ENCODE data around the gene FBXL15. TPM values are rescaled to one million over a fixed set of nuclear protein-coding genes. Genes with fewer than 3 reads are reported as not detected.
A peak's percentile ranks its signal among the peaks of the same experiment; 100 is the strongest.
"Not testable (repeated sequence)": the region's sequence is repeated elsewhere in the genome, so short reads cannot be mapped to it uniquely, and the experiment has no call there.

The FBXL15 gene
- total and polyA plus RNA-seq, 2 experiments from 2014 or later, result 17.7 to 23.1 TPM

DNA sequence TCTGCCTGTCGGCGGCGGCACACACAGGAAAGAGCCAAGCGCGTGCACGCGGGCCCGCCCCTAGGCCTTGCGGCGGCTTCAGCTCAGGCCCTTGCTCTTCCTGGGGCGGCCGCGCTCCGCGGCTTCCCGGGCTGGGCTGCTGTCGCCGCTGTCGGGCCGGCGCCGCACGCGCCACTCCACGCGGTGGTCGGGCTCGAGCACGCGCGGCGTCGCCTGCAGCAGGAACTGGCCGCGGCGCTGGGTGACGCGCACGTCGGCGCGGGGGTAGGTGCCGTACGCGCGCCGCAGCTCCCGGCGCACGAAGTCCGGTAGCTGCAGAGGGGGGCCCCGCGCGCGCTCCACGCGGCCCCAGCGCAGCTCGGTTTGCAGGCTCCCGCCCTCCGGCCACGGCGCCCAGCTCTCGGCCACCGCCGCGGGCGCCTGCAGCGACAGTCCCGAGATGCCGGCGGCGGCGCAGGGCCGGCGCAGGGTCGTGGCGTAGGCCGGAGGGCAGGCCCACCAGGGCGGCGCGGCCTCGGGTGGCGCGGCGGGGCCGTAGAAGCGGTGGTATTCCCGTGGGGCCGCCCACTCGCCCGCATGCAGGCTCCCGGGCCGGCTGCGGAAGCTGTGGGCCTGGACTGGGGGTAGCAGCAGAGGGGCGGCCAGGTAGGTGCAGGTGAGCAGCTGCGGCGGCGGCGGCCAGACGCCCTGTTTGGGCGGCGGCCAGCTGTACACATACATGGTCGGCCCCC, 29.9 kb downstream of the FBXL15 start:
- no peaks in the 10 kb centered on the region for H3K27me3 ChIP-seq (replicated peaks; ENCODE audit: insufficient read depth)
- H3K27ac ChIP-seq, result no peak overlapping the region
- H3K79me2 ChIP-seq (ENCODE audit: insufficient read depth), result no peaks in the 10 kb centered on the region
- no peak for TF ChIP-seq EZH2 (IDR thresholded peaks at IDR 0.05; ENCODE audit: insufficient read depth, poor library complexity, severe bottlenecking)
- TF ChIP-seq EZH2phosphoT487 (IDR thresholded peaks at IDR 0.05; ENCODE audit: insufficient read depth, low read depth), result no peak
- peak overlapping the region; percentile 90 for H2AFZ ChIP-seq
- H3F3A ChIP-seq (ENCODE audit: insufficient read depth), result peaks cover 27% of the 10 kb centered on the region
- DNase-seq, result peak; percentile 89
- H3K9me3 ChIP-seq (ENCODE audit: low read depth), result no peaks in the 10 kb centered on the region
- in situ Hi-C loops (cut with MboI), result no loop called here
- H3K36me3 ChIP-seq (ENCODE audit: low read depth), result no peaks in the 10 kb centered on the region
- H3K9ac ChIP-seq, result peak overlapping the region; percentile 74
- peaks cover 20% of the 10 kb centered on the region for H3K4me1 ChIP-seq (ENCODE audit: insufficient read depth)
- no peaks in the 10 kb centered on the region for H4K20me1 ChIP-seq (ENCODE audit: insufficient read depth)
- 1 to 3% methylated on average over 54 to 67 of the region's 104 CpGs for WGBS, 2 experiments (ENCODE audit: low coverage in 1 of 2, low lambda C conversion rate in 2 of 2, missing lambda C conversion rate in 2 of 2)
- peak overlapping the region; percentile 74 for H3K4me3 ChIP-seq
- peak overlapping the region; percentile 82 for H3K4me2 ChIP-seq (ENCODE audit: unreplicated experiment)
- no peaks in the 10 kb centered on the region for H3K9me2 ChIP-seq (ENCODE audit: insufficient read depth)

DNA sequence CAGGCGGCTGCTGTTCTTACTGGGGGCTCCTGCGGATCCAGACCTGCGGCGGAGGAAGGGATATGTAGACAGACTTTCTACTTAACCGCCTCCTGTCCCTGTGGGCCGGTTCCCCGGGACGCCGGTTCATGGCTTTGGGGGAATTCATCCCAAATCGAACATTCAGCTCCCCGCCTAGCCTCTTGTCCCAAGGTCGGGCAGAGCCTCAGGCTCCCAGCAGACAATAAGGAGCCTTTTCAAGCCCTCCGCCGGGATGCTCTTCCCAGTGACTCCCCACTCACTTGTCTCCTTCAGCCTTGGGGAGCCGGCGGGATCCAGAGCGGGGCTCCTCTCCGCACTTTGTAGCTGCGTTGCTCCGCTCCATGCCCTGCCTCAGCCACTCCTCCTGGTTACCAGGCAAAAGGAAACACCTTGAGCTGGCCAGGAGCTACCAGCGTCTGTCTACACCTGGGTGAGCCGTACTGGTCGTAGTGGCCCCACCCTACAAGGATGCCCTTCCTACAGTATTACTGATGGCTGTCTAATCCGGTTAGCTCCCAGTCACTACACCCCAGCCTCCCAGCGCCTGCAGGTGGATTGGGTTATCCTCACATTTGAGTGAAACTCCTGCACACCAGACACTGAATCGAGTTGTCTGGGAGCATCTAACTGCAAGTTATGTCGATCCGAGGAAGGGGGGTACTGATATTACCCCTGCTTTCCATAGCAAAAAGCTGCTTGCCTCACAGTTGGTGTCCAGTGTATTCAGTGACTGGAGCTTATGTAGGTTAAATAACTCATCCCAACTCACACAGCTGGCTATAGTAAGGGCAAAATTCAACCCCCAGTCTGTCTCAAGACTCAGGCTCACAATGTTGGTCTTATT, 30.7 kb downstream of the FBXL15 start, which contains the start of gene C10orf95:
Gene C10orf95 (minus strand): TSS at position 439 of the 865 bp plus-strand sequence. CDS start 450 bp downstream, outside the sequence.
- peaks cover 27% of the 10 kb centered on the region for H3F3A ChIP-seq (ENCODE audit: insufficient read depth)
- no peaks in the 10 kb centered on the region for H3K9me2 ChIP-seq (ENCODE audit: insufficient read depth)
- peak within 1 kb of the TSS; percentile 82 for H3K4me2 ChIP-seq (ENCODE audit: unreplicated experiment)
- H4K20me1 ChIP-seq (ENCODE audit: insufficient read depth), result no peaks in the 10 kb centered on the region
- no peak within 1 kb of the TSS for H3K27ac ChIP-seq
- no peaks in the 10 kb centered on the region for H3K9me3 ChIP-seq (ENCODE audit: low read depth)
- peak within 1 kb of the TSS; percentile 74 for H3K9ac ChIP-seq
- no peaks in the 10 kb centered on the region for H3K27me3 ChIP-seq (replicated peaks; ENCODE audit: insufficient read depth)
- H3K79me2 ChIP-seq (ENCODE audit: insufficient read depth), result no peaks in the 10 kb centered on the region
- peak within 1 kb of the TSS; percentile 74 for H3K4me3 ChIP-seq
- TF ChIP-seq EZH2 (IDR thresholded peaks at IDR 0.05; ENCODE audit: insufficient read depth, poor library complexity, severe bottlenecking) (no peak), EZH2phosphoT487 (IDR thresholded peaks at IDR 0.05; ENCODE audit: insufficient read depth, low read depth) (no peak)
- H3K36me3 ChIP-seq (ENCODE audit: low read depth), result no peaks in the 10 kb centered on the region
- H2AFZ ChIP-seq, result peak within 1 kb of the TSS; percentile 90
- 24 to 27% methylated on average over 26 to 28 of the region's 28 CpGs for WGBS, 2 experiments (ENCODE audit: low coverage in 1 of 2, low lambda C conversion rate in 2 of 2, missing lambda C conversion rate in 2 of 2)
- peak; percentile 42 for DNase-seq
- peaks cover 28% of the 10 kb centered on the region for H3K4me1 ChIP-seq (ENCODE audit: insufficient read depth)
- in situ Hi-C loops (cut with MboI), result no loop called here

DNA sequence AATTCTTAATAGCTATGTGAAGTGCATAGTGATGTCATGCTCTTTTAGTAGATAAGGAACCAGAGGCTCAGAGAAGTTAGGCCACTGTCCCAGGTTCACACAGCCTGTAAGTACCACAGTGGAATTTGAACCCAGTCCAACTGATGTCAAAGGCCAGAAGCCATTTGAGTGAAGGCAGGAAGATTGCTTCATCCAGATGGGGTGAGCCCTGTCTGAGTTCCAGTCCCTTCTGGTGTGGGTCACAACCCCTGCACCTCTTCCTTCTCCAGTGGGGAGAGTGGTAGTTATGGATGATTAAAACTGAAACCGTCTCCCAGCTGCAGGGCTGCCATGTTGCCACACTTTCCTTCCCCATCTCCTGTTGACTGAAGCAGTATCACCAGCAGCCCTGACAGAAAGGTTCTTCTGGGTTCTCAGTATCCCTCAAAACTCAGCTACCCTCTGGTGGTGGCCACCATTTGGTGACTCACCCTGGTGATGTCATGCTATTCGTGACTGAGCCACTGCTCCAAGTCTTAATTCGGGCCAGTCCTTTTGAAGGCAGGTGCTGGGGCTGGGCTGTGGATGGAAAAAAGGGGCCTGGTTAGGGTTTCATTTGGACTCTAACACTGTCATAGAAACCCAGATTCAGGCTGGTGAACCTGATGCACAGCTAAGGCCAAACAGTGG, 32.2 kb downstream of the FBXL15 start:
- H3K27me3 ChIP-seq (replicated peaks; ENCODE audit: insufficient read depth), result no peaks in the 10 kb centered on the region
- peaks cover 27% of the 10 kb centered on the region for H3F3A ChIP-seq (ENCODE audit: insufficient read depth)
- no peak overlapping the region for H2AFZ ChIP-seq
- no peak overlapping the region for H3K4me2 ChIP-seq (ENCODE audit: unreplicated experiment)
- no peak for TF ChIP-seq EZH2 (IDR thresholded peaks at IDR 0.05; ENCODE audit: insufficient read depth, poor library complexity, severe bottlenecking)
- no peak for TF ChIP-seq EZH2phosphoT487 (IDR thresholded peaks at IDR 0.05; ENCODE audit: insufficient read depth, low read depth)
- DNase-seq, result peak; percentile 88
- H3K79me2 ChIP-seq (ENCODE audit: insufficient read depth), result no peaks in the 10 kb centered on the region
- in situ Hi-C loops (cut with MboI), result no loop called here
- no peaks in the 10 kb centered on the region for H3K36me3 ChIP-seq (ENCODE audit: low read depth)
- 22 to 28% methylated on average over 3 of the region's 3 CpGs for WGBS, 2 experiments (ENCODE audit: low coverage in 1 of 2, low lambda C conversion rate in 2 of 2, missing lambda C conversion rate in 2 of 2)
- H3K4me1 ChIP-seq (ENCODE audit: insufficient read depth), result peaks cover 28% of the 10 kb centered on the region
- peak overlapping the region; percentile 60 for H3K27ac ChIP-seq
- no peaks in the 10 kb centered on the region for H3K9me2 ChIP-seq (ENCODE audit: insufficient read depth)
- no peak overlapping the region for H3K9ac ChIP-seq
- no peaks in the 10 kb centered on the region for H3K9me3 ChIP-seq (ENCODE audit: low read depth)
- H3K4me3 ChIP-seq, result no peak overlapping the region
- no peaks in the 10 kb centered on the region for H4K20me1 ChIP-seq (ENCODE audit: insufficient read depth)

DNA sequence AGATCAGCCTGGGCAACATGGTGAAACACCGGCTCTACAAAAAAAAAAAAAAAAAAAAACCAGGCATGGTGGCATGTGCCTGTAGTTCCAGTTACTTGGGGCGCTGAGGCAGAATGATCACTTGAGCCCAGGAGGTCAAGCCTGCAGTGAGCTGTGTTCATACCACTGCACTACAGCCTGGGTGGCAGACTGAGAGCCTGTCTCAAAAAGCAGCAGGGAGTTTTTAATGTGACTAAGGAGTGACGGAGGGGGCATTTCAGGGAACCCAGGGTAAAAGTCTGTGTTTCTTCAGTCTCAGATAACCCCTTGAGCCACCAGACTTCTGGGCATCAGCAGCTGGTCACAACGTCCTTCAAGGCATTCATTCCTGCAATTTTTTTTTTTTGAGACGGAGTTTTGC, 32.9 kb downstream of the FBXL15 start:
- Histone ChIP-seq H3K27me3 (replicated peaks; ENCODE audit: insufficient read depth) (no peaks in the 10 kb centered on the region), H3K4me3 (no peak overlapping the region), H4K20me1 (ENCODE audit: insufficient read depth) (no peaks in the 10 kb centered on the region), H3K36me3 (ENCODE audit: low read depth) (no peaks in the 10 kb centered on the region), H3K4me1 (ENCODE audit: insufficient read depth) (peaks cover 28% of the 10 kb centered on the region), H3K79me2 (ENCODE audit: insufficient read depth) (no peaks in the 10 kb centered on the region), H2AFZ (no peak overlapping the region), H3K27ac (peak overlapping the region; percentile 60), H3K9me3 (ENCODE audit: low read depth) (no peaks in the 10 kb centered on the region), H3K9me2 (ENCODE audit: insufficient read depth) (no peaks in the 10 kb centered on the region), H3F3A (ENCODE audit: insufficient read depth) (peaks cover 27% of the 10 kb centered on the region), H3K4me2 (ENCODE audit: unreplicated experiment) (no peak overlapping the region), H3K9ac (no peak overlapping the region)
- in situ Hi-C loops (cut with MboI), result no loop called here
- TF ChIP-seq EZH2 (IDR thresholded peaks at IDR 0.05; ENCODE audit: insufficient read depth, poor library complexity, severe bottlenecking), result no peak
- TF ChIP-seq EZH2phosphoT487 (IDR thresholded peaks at IDR 0.05; ENCODE audit: insufficient read depth, low read depth), result no peak
- DNase-seq, result no peak
- 62 to 69% methylated on average over 5 of the region's 5 CpGs for WGBS, 2 experiments (ENCODE audit: low coverage in 1 of 2, low lambda C conversion rate in 2 of 2, missing lambda C conversion rate in 2 of 2)

DNA sequence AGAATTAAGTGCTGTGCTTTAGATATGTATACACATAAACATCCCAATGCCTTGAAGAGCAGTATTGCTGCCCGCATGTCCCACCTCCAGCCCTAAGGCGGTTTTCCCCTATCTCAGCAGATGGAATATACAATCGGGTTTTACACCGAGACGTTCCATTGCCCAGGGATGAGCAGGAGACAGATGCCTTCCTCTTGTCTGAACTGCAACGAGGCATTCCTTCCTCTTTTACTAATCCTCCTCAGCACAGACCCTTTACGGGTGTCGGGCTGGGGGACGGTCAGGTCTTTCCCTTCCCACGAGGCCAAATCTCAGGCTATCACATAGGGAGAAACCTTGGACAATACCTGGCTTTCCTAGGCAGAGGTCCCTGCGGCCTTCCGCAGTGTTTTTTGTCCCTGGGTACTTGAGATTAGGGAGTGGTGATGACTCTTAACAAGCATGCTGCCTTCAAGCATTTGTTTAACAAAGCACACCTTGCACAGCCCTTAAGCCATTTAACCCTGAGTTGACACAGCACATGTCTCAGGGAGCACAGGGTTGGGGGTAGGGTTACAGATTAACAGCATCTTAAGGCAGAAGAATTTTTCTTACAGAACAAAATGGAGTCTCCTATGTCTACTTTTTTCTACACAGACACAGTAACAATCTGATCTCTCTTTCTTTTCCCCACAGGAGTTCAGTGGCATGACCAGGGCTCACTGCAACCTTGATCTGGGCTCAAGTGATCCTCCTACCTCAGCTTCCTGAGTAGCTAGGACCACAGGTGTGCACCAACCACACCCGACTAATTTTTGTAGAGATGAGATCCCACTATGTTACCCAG, 34.2 kb downstream of the FBXL15 start:
- H3K4me3 ChIP-seq; H3K4me2 ChIP-seq (ENCODE audit: unreplicated experiment); H3K79me2 ChIP-seq (ENCODE audit: insufficient read depth); H3K9me2 ChIP-seq (ENCODE audit: insufficient read depth); H3K27me3 ChIP-seq (replicated peaks; ENCODE audit: insufficient read depth); DNase-seq; H4K20me1 ChIP-seq (ENCODE audit: insufficient read depth); in situ Hi-C loops (cut with MboI); H2AFZ ChIP-seq; H3K9me3 ChIP-seq (ENCODE audit: low read depth); H3K36me3 ChIP-seq (ENCODE audit: low read depth): not testable (repeated sequence)
- Histone ChIP-seq H3K9ac (0 out of 2 replicates have a peak overlapping the region, but pooled peaks have one; percentile 43), H3K4me1 (ENCODE audit: insufficient read depth) (peaks cover 28% of the 10 kb centered on the region), H3F3A (ENCODE audit: insufficient read depth) (peaks cover 27% of the 10 kb centered on the region), H3K27ac (peak overlapping the region; percentile 66)
- 80 to 83% methylated on average over 13 of the region's 13 CpGs for WGBS, 2 experiments (ENCODE audit: low coverage in 1 of 2, low lambda C conversion rate in 2 of 2, missing lambda C conversion rate in 2 of 2)
